ENCODE results near the gene SKP1. TPM values are rescaled to one million over a fixed set of nuclear protein-coding genes. Genes with fewer than 3 reads are reported as not detected.

The SKP1 gene
- total RNA-seq, 1 donor from 2014 or later: 399 TPM

- H3K36me3 ChIP-seq (ENCODE audit: insufficient read depth, low read length): peaks cover 67% of the 10 kb centered on the region
- H3K27ac ChIP-seq (ENCODE audit: low read depth, low read length): no peak overlapping the region
- H3K9me3 ChIP-seq (ENCODE audit: insufficient read depth, low read depth, low read length): no peaks in the 10 kb centered on the region
- Mint-ChIP-seq H3K4me3 (ENCODE audit: unreplicated experiment) (no peak overlapping the region), H3K27me3 (ENCODE audit: low read depth, unreplicated experiment) (no peaks in the 10 kb centered on the region), H3K27ac (ENCODE audit: unreplicated experiment) (no peak overlapping the region), H3K4me1 (ENCODE audit: low read depth, unreplicated experiment) (peaks cover 19% of the 10 kb centered on the region), H3K36me3 (ENCODE audit: low read depth, unreplicated experiment) (peaks cover 24% of the 10 kb centered on the region), H3K9me3 (ENCODE audit: unreplicated experiment) (no peaks in the 10 kb centered on the region)
- TF ChIP-seq CTCF (IDR thresholded peaks at IDR 0.05; ENCODE audit: insufficient read depth, low read depth, low read length) (no peak), EZH2 (IDR thresholded peaks at IDR 0.05; ENCODE audit: insufficient read depth, low read length) (no peak)
- H3K9ac ChIP-seq (ENCODE audit: low read length): no peak overlapping the region
- DNase-seq (ENCODE audit: low read depth): peak; percentile 14
- no peak overlapping the region for H3K4me2 ChIP-seq (ENCODE audit: low read length)
- no peaks in the 10 kb centered on the region for H3K27me3 ChIP-seq (ENCODE audit: insufficient read depth, low read length)
- peaks cover 16% of the 10 kb centered on the region for H3K4me1 ChIP-seq (ENCODE audit: insufficient read depth, low read length)
- no peak overlapping the region for H2AFZ ChIP-seq (ENCODE audit: low read depth, low read length)
- FAIRE-seq: no peak
- peaks cover 58% of the 10 kb centered on the region for H3K79me2 ChIP-seq (ENCODE audit: insufficient read depth, low read length)
- no peak overlapping the region for H3K4me3 ChIP-seq (ENCODE audit: insufficient read depth, low read depth, low read length)
- H4K20me1 ChIP-seq (ENCODE audit: insufficient read depth, low read length): peaks cover 86% of the 10 kb centered on the region
These were observed 25.0 kb downstream of the SKP1 start for GRCh38 chr5:134151723-134152122.

GRCh38 chr5:134149571-134150303 lies 27.0 kb downstream of the SKP1 start:
- FAIRE-seq (no peak), DNase-seq (ENCODE audit: low read depth) (peak; percentile 12)
- Histone ChIP-seq H3K9me3 (ENCODE audit: insufficient read depth, low read depth, low read length) (no peaks in the 10 kb centered on the region), H3K4me3 (ENCODE audit: insufficient read depth, low read depth, low read length) (no peak overlapping the region), H3K36me3 (ENCODE audit: insufficient read depth, low read length) (peaks cover 61% of the 10 kb centered on the region), H2AFZ (ENCODE audit: low read depth, low read length) (no peak overlapping the region), H3K4me1 (ENCODE audit: insufficient read depth, low read length) (peaks cover 16% of the 10 kb centered on the region), H3K79me2 (ENCODE audit: insufficient read depth, low read length) (peaks cover 64% of the 10 kb centered on the region), H3K4me2 (ENCODE audit: low read length) (no peak overlapping the region), H3K27ac (ENCODE audit: low read depth, low read length) (peak overlapping the region; percentile 15), H3K27me3 (ENCODE audit: insufficient read depth, low read length) (no peaks in the 10 kb centered on the region), H4K20me1 (ENCODE audit: insufficient read depth, low read length) (peaks cover 89% of the 10 kb centered on the region), H3K9ac (ENCODE audit: low read length) (no peak overlapping the region)
- H3K4me1 Mint-ChIP-seq (ENCODE audit: low read depth, unreplicated experiment): peaks cover 20% of the 10 kb centered on the region
- TF ChIP-seq EZH2 (IDR thresholded peaks at IDR 0.05; ENCODE audit: insufficient read depth, low read length) (no peak), CTCF (IDR thresholded peaks at IDR 0.05; ENCODE audit: insufficient read depth, low read depth, low read length) (no peak)
- H3K27me3 Mint-ChIP-seq (ENCODE audit: low read depth, unreplicated experiment): no peaks in the 10 kb centered on the region
- no peaks in the 10 kb centered on the region for H3K9me3 Mint-ChIP-seq (ENCODE audit: unreplicated experiment)
- H3K36me3 Mint-ChIP-seq (ENCODE audit: low read depth, unreplicated experiment): peaks cover 22% of the 10 kb centered on the region
- no peak overlapping the region for H3K27ac Mint-ChIP-seq (ENCODE audit: unreplicated experiment)
- peak overlapping the region; percentile 54 for H3K4me3 Mint-ChIP-seq (ENCODE audit: unreplicated experiment)

- DNase-seq (ENCODE audit: low read depth) (no peak), FAIRE-seq (no peak)
- Mint-ChIP-seq H3K36me3 (ENCODE audit: low read depth, unreplicated experiment) (peaks cover 22% of the 10 kb centered on the region), H3K27ac (ENCODE audit: unreplicated experiment) (no peak overlapping the region), H3K9me3 (ENCODE audit: unreplicated experiment) (no peaks in the 10 kb centered on the region), H3K4me3 (ENCODE audit: unreplicated experiment) (no peak overlapping the region), H3K27me3 (ENCODE audit: low read depth, unreplicated experiment) (no peaks in the 10 kb centered on the region), H3K4me1 (ENCODE audit: low read depth, unreplicated experiment) (peaks cover 20% of the 10 kb centered on the region)
- H2AFZ ChIP-seq (ENCODE audit: low read depth, low read length): no peak overlapping the region
- H3K4me1 ChIP-seq (ENCODE audit: insufficient read depth, low read length): peaks cover 16% of the 10 kb centered on the region
- peaks cover 91% of the 10 kb centered on the region for H4K20me1 ChIP-seq (ENCODE audit: insufficient read depth, low read length)
- H3K4me2 ChIP-seq (ENCODE audit: low read length): no peak overlapping the region
- no peak overlapping the region for H3K9ac ChIP-seq (ENCODE audit: low read length)
- H3K36me3 ChIP-seq (ENCODE audit: insufficient read depth, low read length): peaks cover 60% of the 10 kb centered on the region
- no peaks in the 10 kb centered on the region for H3K27me3 ChIP-seq (ENCODE audit: insufficient read depth, low read length)
- H3K79me2 ChIP-seq (ENCODE audit: insufficient read depth, low read length): peaks cover 68% of the 10 kb centered on the region
- H3K9me3 ChIP-seq (ENCODE audit: insufficient read depth, low read depth, low read length): no peaks in the 10 kb centered on the region
- H3K4me3 ChIP-seq (ENCODE audit: insufficient read depth, low read depth, low read length): no peak overlapping the region
- H3K27ac ChIP-seq (ENCODE audit: low read depth, low read length): no peak overlapping the region
- TF ChIP-seq EZH2 (IDR thresholded peaks at IDR 0.05; ENCODE audit: insufficient read depth, low read length): no peak
- TF ChIP-seq CTCF (IDR thresholded peaks at IDR 0.05; ENCODE audit: insufficient read depth, low read depth, low read length): no peak
These were observed 27.7 kb downstream of the SKP1 start for GRCh38 chr5:134148986-134149539.
